CD1c-positive myeloid dendritic cell (primary cell): Measurements from ENCODE around the gene CLASP1.
"Not testable (repeated sequence)": the region's sequence is repeated elsewhere in the genome, so short reads cannot be mapped to it uniquely, and the experiment has no call there.

ENCODE experiments used
- DNase-seq: peaks from one replicate; pipeline ENCODE4 v3.0.0-alpha.2; 2016; ENCODE audit errors: extremely low spot score

The CLASP1 gene

DNA sequence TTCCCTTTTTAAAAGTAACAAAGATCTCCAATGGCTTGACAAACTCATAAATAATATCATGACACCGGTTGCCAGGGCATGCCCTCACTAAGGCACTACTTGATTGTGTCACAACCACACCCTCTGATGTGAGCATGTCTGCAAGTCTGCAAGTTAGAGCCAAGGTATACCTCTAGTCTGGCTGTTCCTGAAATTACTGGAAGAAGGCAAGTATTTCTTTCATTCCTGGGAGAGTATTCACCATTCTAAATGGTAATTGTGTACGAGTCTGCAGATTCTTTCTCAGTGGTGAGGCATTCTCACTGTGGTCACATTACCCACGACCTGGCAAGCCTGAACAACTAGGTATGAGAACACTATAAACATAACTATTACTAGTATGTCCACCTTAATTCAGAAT, 144.3 kb downstream of the CLASP1 start:
- DNase-seq, result no peak

DNA sequence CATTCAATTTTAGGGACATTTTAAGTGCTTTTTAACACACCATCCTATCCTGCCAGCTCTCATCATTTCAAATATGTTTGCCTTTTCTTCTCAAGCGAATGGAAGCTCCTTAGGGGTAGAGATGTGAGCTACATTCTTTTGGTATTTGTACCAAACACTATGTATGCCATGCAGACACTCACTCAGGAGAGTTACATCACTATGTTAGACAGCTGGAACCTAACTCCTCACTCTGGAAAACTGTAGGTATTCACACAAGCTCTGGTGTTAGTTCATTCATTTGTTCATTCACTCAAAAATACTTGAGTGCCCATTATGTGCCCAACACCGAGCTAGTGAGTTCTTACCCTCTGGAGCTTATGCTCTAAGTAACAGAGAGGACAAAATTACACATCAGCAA, 144.9 kb downstream of the CLASP1 start:
- no peak for DNase-seq

DNA sequence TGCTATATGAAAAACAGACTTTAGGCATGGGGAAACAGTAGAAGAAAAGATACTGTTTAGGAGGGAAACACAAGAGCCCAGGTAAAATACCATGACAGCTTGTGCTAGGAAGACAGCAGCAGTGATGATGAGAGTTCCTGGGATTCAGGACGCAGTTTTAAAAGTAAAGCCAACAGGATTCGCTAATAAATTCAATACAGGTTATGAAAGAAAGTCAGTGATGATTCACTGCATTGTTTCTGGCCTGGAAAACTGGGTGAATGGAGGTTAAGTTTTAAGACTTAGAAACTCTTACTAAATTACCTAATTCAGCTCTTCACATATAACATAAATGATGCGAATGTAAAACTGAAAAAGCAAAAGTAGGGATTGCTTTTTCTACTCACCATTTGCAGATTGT, 146.5 kb downstream of the CLASP1 start:
- no peak for DNase-seq

- DNase-seq, result no peak
These were observed 147.0 kb downstream of the CLASP1 start for GRCh38 chr2:121502246-121502645.

GRCh38 chr2:121501554-121501953, 147.7 kb downstream of the CLASP1 start:
- DNase-seq, result no peak

GRCh38 chr2:121501031-121501430, 148.2 kb downstream of the CLASP1 start:
- DNase-seq, result no peak

DNA sequence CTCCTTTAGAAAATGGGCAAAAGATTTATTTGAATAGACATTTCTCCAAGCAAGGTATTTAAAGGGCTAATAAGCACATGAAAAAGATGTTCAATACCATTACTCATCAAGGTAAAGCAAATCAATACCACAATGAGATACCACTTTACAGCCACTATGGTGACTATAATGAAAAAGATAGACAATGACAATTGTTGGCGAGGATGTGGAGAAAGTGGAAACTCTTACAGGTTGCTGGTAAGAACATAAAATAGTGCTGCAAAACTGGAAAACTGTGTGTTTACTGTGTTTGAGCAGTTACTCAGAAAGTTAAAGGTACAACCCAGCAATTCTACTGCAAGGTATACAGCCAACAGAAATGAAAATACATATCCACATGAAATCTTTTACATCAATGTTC, 150.5 kb downstream of the CLASP1 start:
- DNase-seq, result no peak

- DNase-seq, result no peak
These were observed 156.9 kb downstream of the CLASP1 start for GRCh38 chr2:121492409-121492808.

GRCh38 chr2:121491518-121491917, 157.7 kb downstream of the CLASP1 start:
- no peak for DNase-seq

- no peak for DNase-seq
These were observed 158.6 kb downstream of the CLASP1 start for GRCh38 chr2:121490584-121491133.

DNA sequence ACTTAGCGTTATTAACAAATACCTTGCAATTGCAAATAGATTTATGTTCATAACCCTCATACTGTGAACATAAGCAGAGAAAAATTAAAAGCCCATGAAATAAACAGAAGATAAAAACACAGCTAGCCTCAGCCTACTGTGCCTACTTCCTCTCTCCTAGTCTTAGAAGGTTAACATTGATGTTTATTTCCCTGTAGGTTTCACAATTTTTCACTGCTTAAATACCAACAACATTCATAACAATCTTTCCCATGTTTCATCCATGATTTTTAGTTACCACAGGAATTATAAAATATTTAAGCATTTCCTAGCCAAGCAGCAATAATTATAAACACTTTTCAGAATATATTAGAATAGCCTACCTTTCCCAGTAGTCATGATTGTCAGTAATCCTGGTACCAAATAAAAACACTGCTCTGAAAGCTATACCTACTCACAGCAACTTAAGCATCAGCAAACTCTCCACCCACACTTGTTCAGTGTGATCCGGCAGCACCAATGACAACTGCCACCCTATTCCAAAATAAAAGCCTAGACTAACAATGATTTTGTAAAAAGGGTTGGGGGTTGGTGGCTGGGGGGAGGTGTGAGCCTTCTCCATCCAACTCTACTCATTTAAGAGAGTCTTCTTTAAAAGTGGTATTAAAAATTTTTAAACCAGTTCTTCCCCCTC, 159.2 kb downstream of the CLASP1 start:
- DNase-seq, result no peak

GRCh38 chr2:121489284-121489683, 160.0 kb downstream of the CLASP1 start:
- DNase-seq, result no peak

- no peak for DNase-seq
These were observed 163.0 kb downstream of the CLASP1 start for GRCh38 chr2:121486191-121486790.

DNA sequence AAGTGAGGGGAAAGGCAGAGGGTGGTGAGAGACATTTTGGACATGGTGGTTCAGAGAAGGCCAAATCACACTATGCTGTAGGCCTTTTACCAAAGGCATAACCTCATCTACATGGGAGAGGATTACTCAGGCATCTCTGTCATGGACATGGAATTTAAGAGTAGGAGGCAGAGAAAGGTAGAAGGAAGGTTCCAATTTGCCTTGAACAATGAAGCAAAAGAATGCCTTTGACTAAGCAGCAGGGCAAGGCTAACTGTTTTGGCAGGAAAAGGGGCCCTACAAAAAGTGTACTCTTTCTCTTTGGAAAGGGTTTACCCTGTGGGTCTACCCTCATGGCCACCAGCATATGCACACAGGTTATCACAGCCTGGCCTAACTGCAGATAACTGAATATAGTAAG, 164.2 kb downstream of the CLASP1 start:
- DNase-seq, result no peak

DNA sequence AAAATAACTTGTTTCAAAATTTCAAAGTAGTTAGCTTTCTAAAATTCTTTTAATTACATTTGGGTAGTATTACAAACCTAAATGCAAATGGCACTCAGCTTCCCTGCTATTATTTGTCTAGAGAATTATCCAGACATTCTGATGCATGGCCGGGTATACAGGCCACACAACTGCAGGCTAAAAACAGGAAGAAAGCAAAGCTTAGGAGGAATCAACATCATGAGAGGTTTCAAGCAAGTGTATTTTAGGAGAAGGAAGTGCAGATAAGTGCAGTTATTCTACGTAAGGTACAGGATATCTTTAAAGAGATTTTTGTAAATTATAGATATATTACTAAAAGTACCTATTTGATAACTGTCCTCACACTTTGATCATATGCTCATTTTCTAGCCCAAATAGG, 165.4 kb downstream of the CLASP1 start:
- DNase-seq, result peak; percentile 5

- DNase-seq, result no peak
These were observed 166.2 kb downstream of the CLASP1 start for GRCh38 chr2:121483021-121483420.

DNA sequence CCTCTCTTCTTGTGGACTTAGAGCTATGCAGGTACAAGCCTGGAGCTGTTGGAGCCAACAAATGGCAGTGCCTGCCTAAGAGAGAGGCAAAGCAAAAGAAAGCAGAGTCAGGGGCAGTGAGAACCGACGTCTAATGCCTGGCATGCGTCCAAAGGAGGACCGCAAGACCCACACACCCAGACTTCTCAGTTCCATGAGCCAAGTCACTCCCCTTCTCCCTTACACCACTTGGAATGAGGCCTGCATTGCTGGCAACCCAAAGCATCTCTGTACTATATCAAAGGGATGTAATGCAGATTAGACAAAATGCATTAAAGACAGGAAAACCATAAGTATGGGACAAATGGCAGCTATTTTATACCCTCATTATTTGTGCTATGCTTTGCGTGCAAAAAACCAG, 168.4 kb downstream of the CLASP1 start:
- DNase-seq, result no peak

GRCh38 chr2:121479882-121480522, 169.3 kb downstream of the CLASP1 start:
- no peak for DNase-seq

- DNase-seq, result no peak
These were observed 170.1 kb downstream of the CLASP1 start for GRCh38 chr2:121478996-121479745.

- DNase-seq, result not testable (repeated sequence)
These were observed 170.8 kb downstream of the CLASP1 start for GRCh38 chr2:121478358-121478995.

DNA sequence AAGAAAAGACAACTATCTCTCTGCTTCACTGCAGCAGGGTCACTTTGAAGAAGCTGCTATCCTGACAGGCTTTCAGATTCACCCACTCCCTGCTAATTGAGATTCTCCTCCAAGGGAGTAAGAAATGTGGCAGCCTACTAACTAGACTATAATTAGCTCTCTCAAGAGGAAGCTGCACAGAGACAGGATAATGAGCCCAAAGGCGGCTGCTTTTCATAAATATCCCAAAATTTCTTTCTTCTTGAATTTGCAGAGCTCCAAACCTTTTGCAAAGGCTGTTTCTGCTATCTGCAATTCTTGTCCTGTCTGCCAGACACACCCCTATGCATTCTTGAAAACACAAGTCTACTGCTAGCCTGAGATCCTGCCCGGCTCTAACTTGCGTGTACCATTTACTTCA, 172.6 kb downstream of the CLASP1 start:
- no peak for DNase-seq
